Upper lobe of left lung (tissue), 4 donors: ENCODE data around the gene CYFIP2.

Experiments
- CTCF ChIP-seq, 6 experiments: fragments of 450-650 bp in 4 of 6; fragments of 200-600 bp in 2 of 6; sonication (generic) in 2 of 6; IDR thresholded peaks; one replicate each; pipeline ENCODE4 v1.5.1; 2016 to 2019; ENCODE audit warnings: antibody characterized with exemption in 6 of 6
- EP300 ChIP-seq, 4 donors: sonication (generic); formaldehyde crosslinking; IDR thresholded peaks; one replicate each; pipeline ENCODE4 v1.5.1; 2017; ENCODE audit warnings: antibody characterized with exemption in 4 of 4, control low read depth in 2 of 4
- POLR2A ChIP-seq, 4 donors: fragments of 450-650 bp; IDR thresholded peaks; one replicate each; pipeline ENCODE4 v1.5.1; 2016 to 2017; ENCODE audit warnings: antibody characterized with exemption in 4 of 4, mild to moderate bottlenecking in 2 of 4
- POLR2AphosphoS5 ChIP-seq, 2 donors: sonication (generic); formaldehyde crosslinking; IDR thresholded peaks; one replicate each; pipeline ENCODE4 v1.5.1; 2017; ENCODE audit warnings: antibody characterized with exemption in 2 of 2

- TF ChIP-seq CTCF (IDR thresholded peaks at IDR 0.05) (no peak), EP300 (IDR thresholded peaks at IDR 0.05) (no peak), POLR2A (IDR thresholded peaks at IDR 0.05) (no peak), POLR2AphosphoS5 (IDR thresholded peaks at IDR 0.05) (no peak)
These were observed 105.9 kb downstream of the CYFIP2 start for GRCh38 chr5:157371655-157372471.
